Activated T-helper 1 cell treated with anti-CD3 and anti-CD28 coated beads, Interleukin-12 subunit alpha, Interleukin-12 subunit beta, Interleukin-2, Interleukin-4 antibody, amounts not matched to agents 30 ng/mL and 10 ng/mL and 1 ng/mL, durations not matched to agents 14 hours and 24 hours and 36 hours (primary cell): ENCODE data around the gene FNDC10. TPM values are rescaled to one million over a fixed set of nuclear protein-coding genes. Genes with fewer than 3 reads are reported as not detected.
A peak's percentile ranks its signal among the peaks of the same experiment; 100 is the strongest.
"Not testable (repeated sequence)": the region's sequence is repeated elsewhere in the genome, so short reads cannot be mapped to it uniquely, and the experiment has no call there.

Experiments
- DNase-seq: peaks from one replicate; pipeline ENCODE4 v3.0.0; 2021; ENCODE audit warnings: low spot score
- H3K27ac Mint-ChIP-seq: one replicate; pipeline ENCODE4 v1.8.0; 2021; ENCODE audit warnings: mild to moderate bottlenecking, mixed read lengths
- H3K27me3 Mint-ChIP-seq: one replicate; pipeline ENCODE4 v1.8.0; 2022; ENCODE audit warnings: mild to moderate bottlenecking, moderate library complexity, mixed read lengths; ENCODE audit not compliant: insufficient read depth
- H3K36me3 Mint-ChIP-seq: one replicate; pipeline ENCODE4 v1.8.0; 2021; ENCODE audit warnings: low read depth, mixed read lengths
- H3K4me1 Mint-ChIP-seq: one replicate; pipeline ENCODE4 v1.8.0; 2021; ENCODE audit warnings: low read depth, mixed read lengths
- H3K4me3 Mint-ChIP-seq: one replicate; pipeline ENCODE4 v1.8.0; 2021; ENCODE audit warnings: mild to moderate bottlenecking, moderate library complexity, mixed read lengths
- H3K9me3 Mint-ChIP-seq: one replicate; pipeline ENCODE4 v1.8.0; 2021; ENCODE audit warnings: mixed read lengths
- intact Hi-C: fragments of 100-400 bp; cut with micrococcal nuclease; formaldehyde crosslinking; loops from one replicate; pipeline ENCODE4 v1.15.1; 2024
- total RNA-seq: library from RNA; stranded (reverse); gene quantifications from 2 replicates; pipeline ENCODE4 v1.2.3, GENCODE V29; 2022

The FNDC10 gene
- total RNA-seq, 1 donor from 2014 or later, result 14.9 TPM

GRCh38 chr1:1596493-1597274, 3.3 kb downstream of the FNDC10 start:
- no peak overlapping the region for H3K27ac Mint-ChIP-seq
- H3K4me1 Mint-ChIP-seq, result no peaks in the 10 kb centered on the region
- intact Hi-C loops, result no loop called here
- H3K27me3 Mint-ChIP-seq, result peaks cover 3% of the 10 kb centered on the region
- no peaks in the 10 kb centered on the region for H3K36me3 Mint-ChIP-seq
- no peak overlapping the region for H3K4me3 Mint-ChIP-seq
- no peaks in the 10 kb centered on the region for H3K9me3 Mint-ChIP-seq
- DNase-seq, result no peak

- H3K27ac Mint-ChIP-seq, H3K4me1 Mint-ChIP-seq, H3K9me3 Mint-ChIP-seq, H3K36me3 Mint-ChIP-seq, H3K27me3 Mint-ChIP-seq, H3K4me3 Mint-ChIP-seq, DNase-seq, intact Hi-C loops: not testable (repeated sequence)
These were observed 4.6 kb downstream of the FNDC10 start for GRCh38 chr1:1595341-1595740.

GRCh38 chr1:1594602-1595260, 5.2 kb downstream of the FNDC10 start:
- no peaks in the 10 kb centered on the region for H3K4me1 Mint-ChIP-seq
- H3K27ac Mint-ChIP-seq, result no peak overlapping the region
- intact Hi-C loops, result no loop called here
- no peaks in the 10 kb centered on the region for H3K9me3 Mint-ChIP-seq
- no peak for DNase-seq
- no peak overlapping the region for H3K4me3 Mint-ChIP-seq
- H3K36me3 Mint-ChIP-seq, result no peaks in the 10 kb centered on the region
- peaks cover 3% of the 10 kb centered on the region for H3K27me3 Mint-ChIP-seq

- H3K27ac Mint-ChIP-seq, result no peak overlapping the region
- intact Hi-C loops, result no loop called here
- H3K9me3 Mint-ChIP-seq, result no peaks in the 10 kb centered on the region
- H3K36me3 Mint-ChIP-seq, result no peaks in the 10 kb centered on the region
- peaks cover 3% of the 10 kb centered on the region for H3K27me3 Mint-ChIP-seq
- no peak overlapping the region for H3K4me3 Mint-ChIP-seq
- H3K4me1 Mint-ChIP-seq, result no peaks in the 10 kb centered on the region
- no peak for DNase-seq
These were observed 5.9 kb downstream of the FNDC10 start for GRCh38 chr1:1593834-1594601.

DNA sequence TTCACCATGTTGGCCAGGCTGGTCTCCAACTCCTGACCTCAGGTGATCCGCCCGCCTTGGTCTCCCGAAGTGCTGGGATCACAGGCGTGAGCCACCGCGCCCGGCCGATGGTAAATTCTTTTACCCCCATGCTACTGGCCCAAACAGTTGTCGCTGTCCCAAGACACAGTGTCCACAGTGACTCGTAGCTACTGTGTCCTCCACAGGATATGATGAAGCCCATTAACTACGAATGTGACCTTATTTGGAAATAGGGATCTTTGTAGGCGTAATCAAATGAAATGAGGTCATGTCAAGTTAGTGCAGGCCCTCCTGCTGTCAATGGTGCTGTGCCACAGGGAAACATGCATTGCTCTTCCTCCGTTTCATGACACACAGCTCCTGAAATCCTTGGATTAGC, 8.5 kb downstream of the FNDC10 start:
- no peak overlapping the region for H3K4me3 Mint-ChIP-seq
- no peaks in the 10 kb centered on the region for H3K27me3 Mint-ChIP-seq
- DNase-seq, result no peak
- intact Hi-C loops, result no loop called here
- no peaks in the 10 kb centered on the region for H3K36me3 Mint-ChIP-seq
- no peaks in the 10 kb centered on the region for H3K9me3 Mint-ChIP-seq
- no peak overlapping the region for H3K27ac Mint-ChIP-seq
- H3K4me1 Mint-ChIP-seq, result no peaks in the 10 kb centered on the region

- Mint-ChIP-seq H3K36me3 (no peaks in the 10 kb centered on the region), H3K27me3 (peaks cover 12% of the 10 kb centered on the region), H3K4me1 (peaks cover 6% of the 10 kb centered on the region), H3K9me3 (no peaks in the 10 kb centered on the region), H3K4me3 (no peak overlapping the region), H3K27ac (no peak overlapping the region)
- intact Hi-C loops, result no loop called here
- no peak for DNase-seq
These were observed 16.5 kb downstream of the FNDC10 start for GRCh38 chr1:1583347-1584010.

DNA sequence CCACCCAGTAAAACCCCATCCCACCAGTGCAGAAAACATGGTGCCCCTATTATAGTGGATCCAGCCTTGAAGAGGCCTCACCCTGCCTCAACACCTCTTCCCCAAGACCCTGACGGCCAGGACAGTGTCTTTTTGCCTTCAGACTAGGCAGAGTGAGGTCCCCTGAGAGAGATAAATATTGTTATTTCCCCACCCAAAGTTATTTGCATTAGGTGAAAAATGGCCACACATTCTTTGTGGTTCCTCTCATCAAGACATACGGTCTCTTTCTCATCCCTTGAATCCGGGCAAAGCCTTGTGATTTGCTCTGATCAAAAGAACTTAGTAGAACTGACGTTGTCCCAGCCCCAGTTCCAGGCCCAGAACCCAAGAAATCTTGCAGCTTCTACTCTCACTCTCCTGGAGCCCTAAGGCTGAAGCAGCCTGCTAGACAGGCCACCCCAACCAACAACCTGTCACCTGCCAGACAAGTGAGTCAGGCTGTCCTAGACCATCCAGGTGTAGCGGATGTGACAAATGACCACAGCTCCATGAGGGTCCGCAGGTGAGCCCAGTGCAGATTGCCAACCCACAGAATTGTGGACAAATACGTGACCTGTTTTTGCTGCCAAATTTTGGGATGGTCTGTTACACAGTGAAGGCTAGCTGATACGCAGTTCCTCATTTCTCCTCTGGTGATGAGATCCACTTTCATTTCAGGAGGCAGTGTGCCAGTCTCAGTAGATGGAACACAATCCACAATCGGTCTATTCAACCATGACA, 17.2 kb downstream of the FNDC10 start:
- no peaks in the 10 kb centered on the region for H3K9me3 Mint-ChIP-seq

GRCh38 chr1:1578371-1578940, 21.5 kb downstream of the FNDC10 start:
- H3K36me3 Mint-ChIP-seq, result peaks cover 3% of the 10 kb centered on the region
- intact Hi-C loops, result no loop called here

More for the DNA sequence above, 17.2 kb downstream of the FNDC10 start:
- peaks cover 6% of the 10 kb centered on the region for H3K4me1 Mint-ChIP-seq
- no peak overlapping the region for H3K4me3 Mint-ChIP-seq
- no peak overlapping the region for H3K27ac Mint-ChIP-seq
- DNase-seq, result no peak
- H3K36me3 Mint-ChIP-seq, result no peaks in the 10 kb centered on the region
- peaks cover 12% of the 10 kb centered on the region for H3K27me3 Mint-ChIP-seq
- intact Hi-C loops, result no loop called here

GRCh38 chr1:1577367-1578011, 22.4 kb downstream of the FNDC10 start:
- Mint-ChIP-seq H3K4me3 (no peak overlapping the region), H3K9me3 (no peaks in the 10 kb centered on the region), H3K27ac (no peak overlapping the region), H3K36me3 (peaks cover 5% of the 10 kb centered on the region), H3K27me3 (peaks cover 12% of the 10 kb centered on the region), H3K4me1 (peaks cover 11% of the 10 kb centered on the region)
- intact Hi-C loops, result no loop called here
- no peak for DNase-seq

More at GRCh38 chr1:1578371-1578940, 21.5 kb downstream of the FNDC10 start:
- Mint-ChIP-seq H3K9me3 (no peaks in the 10 kb centered on the region), H3K4me3 (no peak overlapping the region), H3K27me3 (peaks cover 12% of the 10 kb centered on the region), H3K27ac (no peak overlapping the region), H3K4me1 (peaks cover 7% of the 10 kb centered on the region)
- no peak for DNase-seq

DNA sequence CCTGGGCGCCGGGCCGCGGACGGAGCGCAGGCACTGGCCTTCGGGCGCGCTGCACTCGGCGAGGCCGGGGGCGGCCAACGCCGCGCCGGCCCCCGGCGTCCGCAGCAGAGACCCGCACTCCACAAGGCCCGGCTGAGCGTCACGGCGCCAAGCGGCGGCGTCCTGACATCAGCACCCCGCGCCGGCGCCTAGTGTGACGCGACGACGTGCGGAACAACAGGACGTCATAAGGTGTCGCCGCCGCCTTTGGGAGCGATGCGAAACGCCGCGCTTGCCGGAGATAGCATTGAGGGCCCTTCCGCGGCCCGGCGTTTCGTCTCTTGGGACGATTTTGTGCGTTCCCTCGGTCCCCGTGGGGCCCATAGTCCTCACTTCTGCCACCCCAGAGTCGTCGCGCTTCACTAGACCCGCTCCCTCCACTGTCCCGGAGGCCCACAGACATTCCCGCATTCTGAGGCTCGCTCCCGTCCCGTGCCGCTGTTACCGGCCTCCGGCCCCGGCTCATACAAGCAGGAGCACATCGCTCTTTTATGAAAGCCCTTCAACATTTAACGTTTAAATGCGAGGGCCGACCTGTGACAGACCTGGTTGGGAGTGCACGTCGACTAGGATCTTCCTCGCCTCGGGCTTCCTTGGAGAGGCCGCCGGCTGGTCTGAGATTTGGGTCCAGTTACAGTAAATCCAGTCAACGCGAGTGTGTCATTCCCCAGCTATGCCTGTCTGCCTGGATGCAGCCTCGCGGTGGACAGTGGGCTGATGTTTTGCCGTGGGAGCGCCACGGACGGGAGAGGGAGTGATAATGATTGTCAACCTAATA, 25.0 kb downstream of the FNDC10 start, which contains the start of gene SSU72:
Gene SSU72 (minus strand): TSS at position 143 of the 817 bp plus-strand sequence. CDS start 306 bp downstream, outside the sequence.
- peaks cover 16% of the 10 kb centered on the region for H3K36me3 Mint-ChIP-seq
- intact Hi-C loops, result loop anchor here (1.0 to 2.0 kb wide), 4 partner anchors 39 to 104 kb away; partner anchors contain the start of genes ATAD3A, ATAD3B and CDK11B

More for the DNA sequence above, 25.0 kb downstream of the FNDC10 start, which contains the start of gene SSU72:
- Mint-ChIP-seq H3K27me3 (peaks cover 3% of the 10 kb centered on the region), H3K4me3 (peak within 1 kb of the TSS; percentile 95), H3K9me3 (no peaks in the 10 kb centered on the region), H3K4me1 (peaks cover 20% of the 10 kb centered on the region), H3K27ac (peak within 1 kb of the TSS; percentile 98)
- peak; percentile 91 for DNase-seq
